Testis (tissue), 3 donors: ENCODE measurements around the gene GGCX. TPM values are rescaled to one million over a fixed set of nuclear protein-coding genes. Genes with fewer than 3 reads are reported as not detected.
"Not testable (repeated sequence)": the region's sequence is repeated elsewhere in the genome, so short reads cannot be mapped to it uniquely, and the experiment has no call there.

Experiments used
- DNase-seq: peaks from one replicate; pipeline ENCODE4 v3.0.0-alpha.2; 2019
- H3K27ac ChIP-seq, 2 donors: fragments of 200-600 bp; sonication (generic); one replicate each; pipeline ENCODE4 v1.5.1; 2019
- H3K27me3 ChIP-seq: fragments of 200-600 bp; sonication (generic); one replicate; pipeline ENCODE4 v1.5.1; 2019
- H3K36me3 ChIP-seq: fragments of 200-600 bp; sonication (generic); one replicate; pipeline ENCODE4 v1.5.1; 2017; ENCODE audit warnings: low read depth; ENCODE audit errors: missing control alignments
- H3K4me1 ChIP-seq: fragments of 200-600 bp; sonication (generic); one replicate; pipeline ENCODE4 v1.5.1; 2019
- H3K4me3 ChIP-seq, 2 donors: fragments of 200-600 bp; sonication (generic); one replicate each; pipeline ENCODE4 v1.5.1; 2017 to 2019
- H3K9me3 ChIP-seq: fragments of 200-600 bp; sonication (generic); one replicate; pipeline ENCODE4 v1.5.1; 2017
- POLR2A ChIP-seq: fragments of 450-650 bp; IDR thresholded peaks from one replicate; pipeline ENCODE4 v1.6.1; 2017; ENCODE audit warnings: antibody characterized with exemption, mild to moderate bottlenecking, moderate library complexity
- WGBS, 2 donors: methylation state at CpG; one replicate each; pipeline ENCODE4 v1.1.5; 2018; 5-methylcytosine and 5-hydroxymethylcytosine counted together
- intact Hi-C: fragments of 100-400 bp; cut with DNase I; formaldehyde crosslinking; loops from one replicate; pipeline ENCODE4 v1.15.1; 2023; ENCODE audit warnings: low total_unique reads
- polyA plus RNA-seq: library from polyadenylated mRNA; stranded (reverse); fragments of 350-450 nt; fragmentation: Illumina TruSeq; extraction: RNeasy Lipid Tissue Mini Kit (QIAGEN cat#74804); gene quantifications from one replicate; pipeline ENCODE4 v1.2.3, GENCODE V29; 2014; ENCODE audit warnings: low read depth, low replicate concordance; ENCODE audit not compliant: insufficient read depth
- total RNA-seq, 2 donors: library from RNA; depleted of rRNA; stranded (reverse); fragments of >200 nt; gene quantifications; one replicate each; pipeline ENCODE4 v1.2.3, GENCODE V29; 2016
- TF ChIP-seq, protein P1 (sequence below), 3 experiments: fragments of 450-650 bp in 2 of 3; fragments of 200-600 bp in 1 of 3; sonication (generic) in 1 of 3; IDR thresholded peaks; one replicate each; pipeline ENCODE4 v1.5.1; 2016 to 2019; ENCODE audit warnings: antibody characterized with exemption in 3 of 3, mild to moderate bottlenecking in 2 of 3, moderate library complexity in 1 of 3

Gene GGCX
- total and polyA plus RNA-seq, 3 donors from 2014 or later: 21.1 to 31.8 (median 26.8) TPM

DNA sequence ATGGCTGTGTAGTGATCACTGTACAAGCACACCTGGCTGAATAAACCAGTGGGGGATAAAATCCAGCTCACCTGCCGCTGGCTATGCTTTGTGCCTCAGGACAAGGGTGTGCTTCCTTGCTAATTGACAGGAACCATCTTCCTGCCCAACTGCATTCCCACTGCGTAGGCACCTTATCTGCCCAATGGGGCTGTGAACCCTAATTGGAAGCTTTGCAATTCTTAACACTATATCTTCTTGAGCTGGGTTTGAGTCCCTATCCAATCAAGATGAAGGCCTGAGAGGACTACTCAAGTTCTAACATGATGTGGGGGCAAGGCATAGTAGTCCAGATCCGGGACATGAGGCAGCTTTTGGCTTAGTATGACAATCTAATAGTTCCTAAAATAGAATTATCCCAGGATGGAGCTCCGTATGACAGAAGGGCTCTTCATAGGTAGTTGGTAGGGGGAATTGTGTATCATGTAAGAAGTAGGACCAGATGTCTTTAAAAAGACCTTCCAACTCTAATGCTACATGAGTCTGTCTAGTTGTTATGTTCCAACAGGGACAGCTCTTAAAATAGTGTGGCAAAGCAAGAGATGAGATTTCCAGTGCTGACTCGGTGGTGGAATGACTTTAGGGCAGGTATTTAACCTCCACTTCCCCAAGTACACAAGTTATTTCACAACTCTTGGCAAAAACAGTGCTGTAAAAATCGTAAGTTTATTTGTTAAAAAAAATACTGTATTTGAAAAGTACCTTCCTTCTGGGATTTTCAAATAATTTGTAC lies 43.5 kb upstream of the GGCX start:
- H3K4me3 ChIP-seq: no peak overlapping the region
- intact Hi-C loops: loop anchor here (5.0 kb wide), 1 partner anchor 47 kb away; no protein-coding TSS in a partner anchor
- no peak for DNase-seq
- WGBS, 2 donors: 62 to 63% methylated on average over 6 of the region's 6 CpGs
- no peak overlapping the region for H3K27ac ChIP-seq
- no peaks in the 10 kb centered on the region for H3K36me3 ChIP-seq
- H3K27me3 ChIP-seq: no peaks in the 10 kb centered on the region
- TF ChIP-seq, protein P1, sequence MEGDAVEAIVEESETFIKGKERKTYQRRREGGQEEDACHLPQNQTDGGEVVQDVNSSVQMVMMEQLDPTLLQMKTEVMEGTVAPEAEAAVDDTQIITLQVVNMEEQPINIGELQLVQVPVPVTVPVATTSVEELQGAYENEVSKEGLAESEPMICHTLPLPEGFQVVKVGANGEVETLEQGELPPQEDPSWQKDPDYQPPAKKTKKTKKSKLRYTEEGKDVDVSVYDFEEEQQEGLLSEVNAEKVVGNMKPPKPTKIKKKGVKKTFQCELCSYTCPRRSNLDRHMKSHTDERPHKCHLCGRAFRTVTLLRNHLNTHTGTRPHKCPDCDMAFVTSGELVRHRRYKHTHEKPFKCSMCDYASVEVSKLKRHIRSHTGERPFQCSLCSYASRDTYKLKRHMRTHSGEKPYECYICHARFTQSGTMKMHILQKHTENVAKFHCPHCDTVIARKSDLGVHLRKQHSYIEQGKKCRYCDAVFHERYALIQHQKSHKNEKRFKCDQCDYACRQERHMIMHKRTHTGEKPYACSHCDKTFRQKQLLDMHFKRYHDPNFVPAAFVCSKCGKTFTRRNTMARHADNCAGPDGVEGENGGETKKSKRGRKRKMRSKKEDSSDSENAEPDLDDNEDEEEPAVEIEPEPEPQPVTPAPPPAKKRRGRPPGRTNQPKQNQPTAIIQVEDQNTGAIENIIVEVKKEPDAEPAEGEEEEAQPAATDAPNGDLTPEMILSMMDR (IDR thresholded peaks at IDR 0.05): no peak
- no peak for TF ChIP-seq POLR2A
- no peaks in the 10 kb centered on the region for H3K9me3 ChIP-seq
- peaks cover 41% of the 10 kb centered on the region for H3K4me1 ChIP-seq

DNA sequence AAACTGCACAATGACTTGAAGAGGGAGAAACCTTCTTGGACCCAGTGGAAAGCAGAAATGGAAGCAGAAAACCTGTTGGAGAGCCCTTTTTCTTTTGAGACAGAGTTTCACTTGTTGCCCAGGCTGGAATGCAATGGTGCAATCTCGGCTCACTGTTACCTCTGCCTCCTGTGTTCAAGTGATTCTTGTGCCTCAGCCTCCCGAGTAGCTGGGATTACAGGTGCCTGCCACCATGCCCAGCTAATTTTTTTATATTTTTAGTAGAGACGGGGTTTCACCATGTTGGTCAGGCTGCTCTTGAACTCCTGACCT lies 42.8 kb upstream of the GGCX start:
- not testable (repeated sequence) for DNase-seq, H3K9me3 ChIP-seq, H3K36me3 ChIP-seq, H3K27me3 ChIP-seq, H3K4me3 ChIP-seq
- intact Hi-C loops: loop anchor here (5.0 kb wide), 1 partner anchor 47 kb away; no protein-coding TSS in a partner anchor
- H3K27ac ChIP-seq: peak overlapping the region in 1 of 2 donors; percentile 50
- peaks cover 41% of the 10 kb centered on the region for H3K4me1 ChIP-seq
- 61 to 72% methylated on average over 3 of the region's 3 CpGs for WGBS, 2 donors

DNA sequence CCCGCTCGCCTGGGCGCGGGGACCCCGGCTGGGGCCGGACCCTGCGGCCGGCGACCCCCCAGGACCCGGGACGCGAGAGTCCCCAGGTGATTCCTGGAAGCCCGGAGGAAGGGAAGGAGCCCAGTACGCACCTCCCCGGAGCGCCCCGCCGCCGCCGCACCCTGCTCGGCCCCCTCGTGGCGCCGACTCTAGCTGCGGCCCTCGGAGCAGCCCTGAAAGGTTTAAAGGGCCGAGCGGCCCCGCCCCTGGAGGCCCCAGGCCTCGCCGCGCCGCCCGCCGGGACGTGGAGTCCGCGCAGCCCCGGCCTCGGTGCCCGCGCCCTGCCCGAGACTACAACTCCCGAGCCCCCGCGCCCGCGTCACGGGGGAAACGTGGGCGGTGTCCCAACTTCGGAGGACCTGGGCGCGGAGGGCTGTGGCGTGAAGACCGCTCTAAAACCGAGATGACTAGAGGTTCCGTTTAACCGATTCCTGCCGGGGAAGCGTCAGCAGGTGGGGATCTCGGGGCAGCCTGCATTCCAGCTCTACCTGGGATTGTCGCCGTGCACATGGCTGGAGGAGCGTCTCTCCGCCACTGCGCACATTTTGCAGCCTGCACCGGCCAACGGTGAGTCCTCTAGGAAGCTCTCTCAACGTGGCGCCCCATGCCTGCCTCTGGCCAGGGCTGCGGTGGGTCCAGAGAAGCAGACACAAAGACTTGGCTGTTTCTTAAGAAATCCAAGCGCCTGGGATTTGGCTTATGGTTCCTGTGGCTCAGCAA lies 41.4 kb upstream of the GGCX start, which contains the start of gene TMEM150A:
TMEM150A (minus strand) TSS at position 223 of the 759 bp plus-strand sequence. CDS start 750 bp downstream, outside the sequence.
- no peaks in the 10 kb centered on the region for H3K9me3 ChIP-seq
- H3K27ac ChIP-seq: peak within 1 kb of the TSS; percentile 72 to 89
- WGBS, 2 donors: 0% methylated on average over 7 to 59 of the region's 73 CpGs
- intact Hi-C loops: loop anchor here (5.0 kb wide), 1 partner anchor 45 kb away; no protein-coding TSS in a partner anchor
- peak; percentile 95 for DNase-seq
- peak within 1 kb of the TSS; percentile 77 to 91 for H3K4me3 ChIP-seq
- no peaks in the 10 kb centered on the region for H3K36me3 ChIP-seq
- H3K27me3 ChIP-seq: no peaks in the 10 kb centered on the region
- peaks cover 41% of the 10 kb centered on the region for H3K4me1 ChIP-seq
- no peak for TF ChIP-seq POLR2A
- TF ChIP-seq, protein P1 (IDR thresholded peaks at IDR 0.05): peak in 1 of 3 experiments; percentile 21

DNA sequence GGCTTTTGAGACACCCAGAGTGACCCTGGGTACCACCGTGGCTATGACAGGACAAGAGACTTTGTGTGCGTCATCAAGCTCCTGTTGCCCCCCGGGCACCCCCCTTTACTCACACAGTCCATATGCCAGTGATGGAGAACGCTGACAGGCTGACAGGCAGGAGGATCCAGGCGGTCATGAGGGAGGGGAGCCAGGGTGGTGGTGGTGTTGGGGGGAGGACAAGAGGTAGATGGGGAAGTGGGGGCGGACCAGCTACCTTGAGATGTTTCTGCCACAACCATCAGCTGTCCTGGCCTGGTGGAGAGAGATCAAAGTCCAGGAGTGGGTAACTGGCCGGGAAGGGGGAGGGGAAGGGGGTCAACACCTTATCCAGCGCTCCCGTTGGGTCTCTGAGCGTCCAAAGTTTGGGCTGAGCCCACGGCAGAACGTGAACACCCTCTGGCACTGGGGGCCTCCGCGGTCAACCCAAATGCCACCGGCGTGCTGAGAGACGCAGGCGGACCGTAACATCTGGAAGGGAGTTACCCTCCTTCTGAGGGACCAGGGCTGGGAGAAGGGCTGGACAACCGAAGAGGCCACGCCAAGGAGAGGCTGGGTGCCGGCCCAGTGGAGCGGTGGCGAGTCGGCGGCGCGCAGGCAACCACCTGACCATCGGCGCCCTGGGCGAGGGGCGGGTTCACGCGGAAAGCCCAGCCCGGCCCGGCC lies 40.6 kb upstream of the GGCX start:
- H3K4me3 ChIP-seq: peak overlapping the region; percentile 77 to 91
- peaks cover 38% of the 10 kb centered on the region for H3K4me1 ChIP-seq
- no peak for TF ChIP-seq POLR2A
- TF ChIP-seq, protein P1 (IDR thresholded peaks at IDR 0.05): no peak
- H3K27me3 ChIP-seq: no peaks in the 10 kb centered on the region
- 4 to 8% methylated on average over 20 to 27 of the region's 36 CpGs for WGBS, 2 donors
- H3K27ac ChIP-seq: peak overlapping the region; percentile 72 to 89
- intact Hi-C loops: loop anchor here (5.0 kb wide), 1 partner anchor 45 kb away; no protein-coding TSS in a partner anchor
- peak; percentile 78 for DNase-seq
- no peaks in the 10 kb centered on the region for H3K36me3 ChIP-seq
- H3K9me3 ChIP-seq: no peaks in the 10 kb centered on the region
